Panc1 (cell line): ENCODE data around the gene THSD8. TPM values are rescaled to one million over a fixed set of nuclear protein-coding genes. Genes with fewer than 3 reads are reported as not detected.
A peak's percentile ranks its signal among the peaks of the same experiment; 100 is the strongest.

Experiments used
- ATAC-seq: fragments of 200-7000 bp; cut with Tn5 transposase; 2 replicates; pipeline ENCODE4 v1.9.1; 2020; ENCODE audit warnings: mild to moderate bottlenecking, moderate library complexity
- Bru-seq: library from RNA; stranded (reverse); fragments of 400-500 nt; gene quantifications from one replicate; lab custom pipeline; 2021; lab: Mats Ljungman, UMichigan
- BruChase-seq, 2 experiments: library from RNA; stranded (reverse); fragments of 400-500 nt; gene quantifications; one replicate each; lab custom pipeline; 2021; lab: Mats Ljungman, UMichigan
- BruUV-seq: library from RNA; stranded (reverse); fragments of 400-500 nt; replicated peaks from 2 replicates; lab custom pipeline; 2021; lab: Mats Ljungman, UMichigan
- CTCF ChIA-PET: fragments of 300-600 bp; sonication (Branson Sonifier 250); formaldehyde crosslinking; loops from one replicate; lab custom pipeline; 2022; ENCODE audit warnings: antibody characterized with exemption; lab: Charles Lee
- POLR2A ChIA-PET: fragments of 300-600 bp; sonication (Branson Sonifier 250); formaldehyde crosslinking; loops from one replicate; lab custom pipeline; 2022; ENCODE audit warnings: antibody characterized with exemption; lab: Charles Lee
- DNase-seq: peaks from one replicate; pipeline ENCODE4 v3.0.0-alpha.2; 2010; ENCODE audit warnings: low read depth, low spot score
- H3K27ac ChIP-seq: 2 replicates; pipeline ENCODE4 v1.5.1; 2011; ENCODE audit warnings: mild to moderate bottlenecking, low read length, inconsistent platforms
- H3K27me3 ChIP-seq: fragments of 200-500 bp; sonication (Bioruptor generic); 2 replicates; pipeline ENCODE4 v1.6.0; 2014; ENCODE audit warnings: low read length, inconsistent platforms; ENCODE audit not compliant: control insufficient read depth, insufficient read depth
- H3K36me3 ChIP-seq: fragments of 200-500 bp; sonication (Bioruptor generic); 2 replicates; pipeline ENCODE4 v1.5.1; 2014; ENCODE audit warnings: inconsistent platforms, mild to moderate bottlenecking, low read length, moderate library complexity; ENCODE audit not compliant: control insufficient read depth, insufficient read depth
- H3K4me1 ChIP-seq: 2 replicates; pipeline ENCODE4 v1.5.1; 2011; ENCODE audit warnings: inconsistent platforms, mild to moderate bottlenecking, low read length, moderate library complexity; ENCODE audit not compliant: control insufficient read depth, insufficient read depth
- H3K4me3 ChIP-seq, 2 experiments: 2 replicates each; pipeline ENCODE4 v1.5.1; 2011 to 2012; ENCODE audit warnings: low read depth in 2 of 2, low read length in 2 of 2, mild to moderate bottlenecking in 2 of 2, inconsistent platforms in 1 of 2, moderate library complexity in 1 of 2
- H3K9me3 ChIP-seq: fragments of 200-500 bp; sonication (Bioruptor generic); 2 replicates; pipeline ENCODE4 v1.5.1; 2014; ENCODE audit warnings: low read depth, mild to moderate bottlenecking, inconsistent platforms, low read length, moderate library complexity; ENCODE audit not compliant: control insufficient read depth, insufficient read depth
- POLR2AphosphoS5 ChIP-seq: IDR thresholded peaks from 2 replicates; pipeline ENCODE4 v1.6.1; 2012; ENCODE audit warnings: mild to moderate bottlenecking, low read depth, low read length, moderate library complexity
- SIN3A ChIP-seq: IDR thresholded peaks from 2 replicates; pipeline ENCODE4 v1.6.1; 2012; ENCODE audit warnings: low read depth, mild to moderate bottlenecking, low read length, moderate library complexity, borderline replicate concordance; ENCODE audit not compliant: insufficient read depth
- TCF7L2 ChIP-seq: IDR thresholded peaks from 2 replicates; pipeline ENCODE4 v1.6.1; 2011; ENCODE audit warnings: mild to moderate bottlenecking, low read depth, low read length, inconsistent platforms
- in situ Hi-C: cut with HindIII; loops from 2 replicates; pipeline ENCODE4 v1.10.0; 2016; ENCODE audit warnings: low sequenced_read_pairs, low pct_unique_long_range_greater_than_20kb
- intact Hi-C: fragments of 100-400 bp; cut with micrococcal nuclease; formaldehyde crosslinking; loops from one replicate; pipeline ENCODE4 v1.10.0; 2022; ENCODE audit not compliant: unreplicated experiment
- long read RNA-seq: library from polyadenylated mRNA; unstranded; transcript quantifications from one replicate; pipeline ENCODE4 v2.0.0, GENCODE V29; 2021; ENCODE audit not compliant: unreplicated experiment
- polyA plus RNA-seq: library from polyadenylated mRNA; unstranded; fragments of >200 nt; gene quantifications from one replicate; pipeline ENCODE4 v1.2.1, GENCODE V29; 2012; ENCODE audit warnings: missing spikeins; ENCODE audit not compliant: insufficient read length
- total RNA-seq: library from RNA; stranded (reverse); gene quantifications from one replicate; pipeline ENCODE4 v1.2.1, GENCODE V29; 2021; ENCODE audit not compliant: unreplicated experiment
- TF ChIP-seq, protein P1 (sequence below): fragments of 450-650 bp; IDR thresholded peaks from 2 replicates; pipeline ENCODE4 v1.5.1; 2017; ENCODE audit warnings: mild to moderate bottlenecking
- TF ChIP-seq, protein P2 (sequence below), 2 experiments: IDR thresholded peaks; 2 replicates each; pipeline ENCODE4 v1.6.1; 2011 to 2012; ENCODE audit warnings: low read depth in 2 of 2, control low read depth in 1 of 2, low read length in 1 of 2, mild to moderate bottlenecking in 1 of 2, moderate library complexity in 1 of 2; ENCODE audit not compliant: insufficient read depth in 1 of 2

The THSD8 gene
- total RNA-seq (24.8 TPM), Bru-seq, nascent RNA (percentile 17 among the genes with signal in this experiment), BruChase-seq, experiment 1, labeled RNA remaining after a 2-hour chase (percentile 33 among the genes with signal in this experiment), BruChase-seq, experiment 2, labeled RNA remaining after a 6-hour chase (percentile 34 among the genes with signal in this experiment)
- polyA plus RNA-seq, result 8.8 TPM
- long read RNA-seq, result 0 reads

DNA sequence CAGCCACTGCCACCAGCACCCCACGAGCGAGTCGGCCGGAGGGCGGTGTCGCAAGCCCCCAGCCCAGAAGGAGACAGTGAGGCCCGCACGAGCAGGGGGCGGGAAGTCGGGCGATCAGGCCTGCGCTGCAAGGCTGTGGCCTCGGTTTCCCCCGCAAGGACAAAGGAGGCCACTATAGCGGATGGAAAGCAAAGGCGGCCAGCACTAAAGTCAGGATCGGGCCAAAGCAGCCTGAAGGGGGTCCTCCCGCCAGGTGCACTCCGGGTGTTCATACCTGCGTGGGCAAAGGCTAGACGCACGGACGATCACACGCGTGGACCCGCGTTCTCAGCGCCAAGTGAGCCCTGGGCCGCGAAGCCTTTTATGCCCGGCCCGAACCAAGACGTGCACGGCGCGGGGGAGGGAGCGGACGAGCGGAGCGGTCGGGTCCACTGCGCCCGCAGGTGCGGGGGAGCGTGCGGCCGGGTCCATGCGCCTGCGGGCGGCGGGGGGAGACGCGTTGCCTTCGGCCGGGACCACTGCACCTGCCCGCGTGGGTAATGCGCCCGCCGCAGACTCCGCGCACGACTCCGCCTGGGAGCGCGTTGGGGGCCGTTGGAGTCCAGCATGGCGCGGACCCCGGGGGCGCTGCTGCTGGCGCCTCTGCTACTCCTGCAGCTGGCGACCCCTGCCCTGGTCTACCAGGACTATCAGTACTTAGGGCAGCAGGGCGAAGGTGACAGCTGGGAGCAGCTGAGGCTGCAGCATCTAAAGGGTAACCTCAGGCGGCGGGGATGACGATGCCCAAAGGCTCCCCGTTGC is at the start of gene THSD8, which contains the start of gene PRDX2:
THSD8 (plus strand) TSS at position 604 of the 801 bp plus-strand sequence; CDS start at position 607, 3 bp downstream.
PRDX2 (minus strand) TSS at position 335 of the 801 bp plus-strand sequence. CDS start 539 bp downstream, outside the sequence.
- ChIA-PET CTCF (no interaction called here), POLR2A (no interaction called here)
- TF ChIP-seq, protein P1, sequence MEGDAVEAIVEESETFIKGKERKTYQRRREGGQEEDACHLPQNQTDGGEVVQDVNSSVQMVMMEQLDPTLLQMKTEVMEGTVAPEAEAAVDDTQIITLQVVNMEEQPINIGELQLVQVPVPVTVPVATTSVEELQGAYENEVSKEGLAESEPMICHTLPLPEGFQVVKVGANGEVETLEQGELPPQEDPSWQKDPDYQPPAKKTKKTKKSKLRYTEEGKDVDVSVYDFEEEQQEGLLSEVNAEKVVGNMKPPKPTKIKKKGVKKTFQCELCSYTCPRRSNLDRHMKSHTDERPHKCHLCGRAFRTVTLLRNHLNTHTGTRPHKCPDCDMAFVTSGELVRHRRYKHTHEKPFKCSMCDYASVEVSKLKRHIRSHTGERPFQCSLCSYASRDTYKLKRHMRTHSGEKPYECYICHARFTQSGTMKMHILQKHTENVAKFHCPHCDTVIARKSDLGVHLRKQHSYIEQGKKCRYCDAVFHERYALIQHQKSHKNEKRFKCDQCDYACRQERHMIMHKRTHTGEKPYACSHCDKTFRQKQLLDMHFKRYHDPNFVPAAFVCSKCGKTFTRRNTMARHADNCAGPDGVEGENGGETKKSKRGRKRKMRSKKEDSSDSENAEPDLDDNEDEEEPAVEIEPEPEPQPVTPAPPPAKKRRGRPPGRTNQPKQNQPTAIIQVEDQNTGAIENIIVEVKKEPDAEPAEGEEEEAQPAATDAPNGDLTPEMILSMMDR, result no peak
- TF ChIP-seq TCF7L2 (peak; percentile 39; the same call in 1 of the 2 replicates), POLR2AphosphoS5 (no peak), SIN3A (no peak)
- TF ChIP-seq, protein P2, sequence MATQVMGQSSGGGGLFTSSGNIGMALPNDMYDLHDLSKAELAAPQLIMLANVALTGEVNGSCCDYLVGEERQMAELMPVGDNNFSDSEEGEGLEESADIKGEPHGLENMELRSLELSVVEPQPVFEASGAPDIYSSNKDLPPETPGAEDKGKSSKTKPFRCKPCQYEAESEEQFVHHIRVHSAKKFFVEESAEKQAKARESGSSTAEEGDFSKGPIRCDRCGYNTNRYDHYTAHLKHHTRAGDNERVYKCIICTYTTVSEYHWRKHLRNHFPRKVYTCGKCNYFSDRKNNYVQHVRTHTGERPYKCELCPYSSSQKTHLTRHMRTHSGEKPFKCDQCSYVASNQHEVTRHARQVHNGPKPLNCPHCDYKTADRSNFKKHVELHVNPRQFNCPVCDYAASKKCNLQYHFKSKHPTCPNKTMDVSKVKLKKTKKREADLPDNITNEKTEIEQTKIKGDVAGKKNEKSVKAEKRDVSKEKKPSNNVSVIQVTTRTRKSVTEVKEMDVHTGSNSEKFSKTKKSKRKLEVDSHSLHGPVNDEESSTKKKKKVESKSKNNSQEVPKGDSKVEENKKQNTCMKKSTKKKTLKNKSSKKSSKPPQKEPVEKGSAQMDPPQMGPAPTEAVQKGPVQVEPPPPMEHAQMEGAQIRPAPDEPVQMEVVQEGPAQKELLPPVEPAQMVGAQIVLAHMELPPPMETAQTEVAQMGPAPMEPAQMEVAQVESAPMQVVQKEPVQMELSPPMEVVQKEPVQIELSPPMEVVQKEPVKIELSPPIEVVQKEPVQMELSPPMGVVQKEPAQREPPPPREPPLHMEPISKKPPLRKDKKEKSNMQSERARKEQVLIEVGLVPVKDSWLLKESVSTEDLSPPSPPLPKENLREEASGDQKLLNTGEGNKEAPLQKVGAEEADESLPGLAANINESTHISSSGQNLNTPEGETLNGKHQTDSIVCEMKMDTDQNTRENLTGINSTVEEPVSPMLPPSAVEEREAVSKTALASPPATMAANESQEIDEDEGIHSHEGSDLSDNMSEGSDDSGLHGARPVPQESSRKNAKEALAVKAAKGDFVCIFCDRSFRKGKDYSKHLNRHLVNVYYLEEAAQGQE (IDR thresholded peaks at IDR 0.05; ENCODE audit: insufficient read depth in 1 of 2, low read depth in 2 of 2, low read length in 1 of 2), result no peak
- Histone ChIP-seq H3K27ac (0 out of 2 replicates have a peak within 1 kb of the TSS, but pooled peaks have one; percentile 48), H3K27me3 (no peaks in the 10 kb centered on the region), H3K4me3 (peak within 1 kb of the TSS; percentile 53 to 58), H3K4me1 (peaks cover 3% of the 10 kb centered on the region; the same call in 1 of the 2 replicates), H3K9me3 (no peaks in the 10 kb centered on the region), H3K36me3 (peaks cover 4% of the 10 kb centered on the region; the same call in 1 of the 2 replicates)
- no TSS peak for BruUV-seq
- DNase-seq (no peak), ATAC-seq (peak; percentile 64)
- in situ Hi-C loops (no loop called here), intact Hi-C loops (no loop called here)

DNA sequence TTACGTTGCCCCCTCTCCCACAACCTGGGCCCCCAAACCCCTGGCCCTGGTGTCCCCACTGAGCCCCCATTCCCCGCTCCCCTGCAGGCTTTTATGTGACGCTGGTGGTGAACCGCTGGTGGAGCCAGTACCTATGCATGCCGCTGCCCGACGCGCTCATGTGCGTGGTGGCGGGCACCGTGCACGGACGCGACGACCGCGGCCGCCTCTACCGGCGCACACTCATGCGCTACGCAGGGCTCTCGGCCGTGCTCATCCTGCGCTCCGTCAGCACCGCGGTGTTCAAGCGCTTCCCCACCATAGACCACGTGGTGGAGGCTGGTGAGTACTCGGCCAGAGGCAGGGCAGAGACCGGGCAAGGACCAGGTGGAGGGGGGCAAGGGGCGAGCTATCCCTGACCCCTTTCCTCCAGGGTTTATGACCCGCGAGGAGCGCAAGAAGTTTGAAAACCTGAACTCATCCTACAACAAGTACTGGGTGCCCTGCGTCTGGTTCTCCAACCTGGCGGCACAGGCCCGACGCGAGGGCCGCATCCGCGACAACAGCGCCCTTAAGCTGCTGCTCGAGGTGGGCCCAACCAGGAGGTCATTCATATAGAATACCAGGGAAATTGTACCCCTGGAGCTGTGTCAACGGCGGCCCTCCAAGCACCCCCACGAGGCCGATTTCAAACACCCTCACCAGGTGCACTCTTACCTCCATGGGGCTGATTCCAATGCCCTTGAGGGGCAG is 47.2 kb upstream of the THSD8 start:
- in situ Hi-C loops (no loop called here), intact Hi-C loops (no loop called here)
- ATAC-seq (no peak), DNase-seq (no peak)
- Histone ChIP-seq H3K4me3 (no peak overlapping the region), H3K27me3 (no peaks in the 10 kb centered on the region), H3K27ac (no peak overlapping the region), H3K36me3 (no peaks in the 10 kb centered on the region), H3K9me3 (no peaks in the 10 kb centered on the region), H3K4me1 (peaks cover 3% of the 10 kb centered on the region)
- BruUV-seq, result no TSS peak
- TF ChIP-seq POLR2AphosphoS5 (no peak), TCF7L2 (no peak), SIN3A (no peak)
- TF ChIP-seq, protein P1, result no peak
- TF ChIP-seq, protein P2 (IDR thresholded peaks at IDR 0.05; ENCODE audit: insufficient read depth in 1 of 2, low read depth in 2 of 2, low read length in 1 of 2), result no peak
- ChIA-PET CTCF (interaction anchor here (0.6 kb wide), 1 partner anchor 74 kb away, joined by 3 read pairs; no protein-coding TSS in a partner anchor), POLR2A (interaction anchor here (0.6 kb wide), 1 partner anchor 27 kb away, joined by 9 read pairs; no protein-coding TSS in a partner anchor)
